NB4 (cell line): ENCODE measurements around the gene FBXW5.

ENCODE experiments used
- POLR2A ChIP-seq: IDR thresholded peaks from 2 replicates; pipeline ENCODE4 v1.6.1; 2011; ENCODE audit warnings: mild to moderate bottlenecking; ENCODE audit not compliant: insufficient read length; ENCODE audit errors: extremely low read depth
- TF ChIP-seq, protein P1 (sequence below): IDR thresholded peaks from one replicate; pipeline ENCODE4 v1.5.1; 2012; ENCODE audit warnings: low read depth, low read length
- TF ChIP-seq, protein P2 (sequence below): IDR thresholded peaks from 2 replicates; pipeline ENCODE4 v1.6.1; 2011; ENCODE audit warnings: low read depth, low read length

GRCh38 chr9:136965771-136966484, 21.4 kb upstream of the FBXW5 start:
- TF ChIP-seq, protein P1, sequence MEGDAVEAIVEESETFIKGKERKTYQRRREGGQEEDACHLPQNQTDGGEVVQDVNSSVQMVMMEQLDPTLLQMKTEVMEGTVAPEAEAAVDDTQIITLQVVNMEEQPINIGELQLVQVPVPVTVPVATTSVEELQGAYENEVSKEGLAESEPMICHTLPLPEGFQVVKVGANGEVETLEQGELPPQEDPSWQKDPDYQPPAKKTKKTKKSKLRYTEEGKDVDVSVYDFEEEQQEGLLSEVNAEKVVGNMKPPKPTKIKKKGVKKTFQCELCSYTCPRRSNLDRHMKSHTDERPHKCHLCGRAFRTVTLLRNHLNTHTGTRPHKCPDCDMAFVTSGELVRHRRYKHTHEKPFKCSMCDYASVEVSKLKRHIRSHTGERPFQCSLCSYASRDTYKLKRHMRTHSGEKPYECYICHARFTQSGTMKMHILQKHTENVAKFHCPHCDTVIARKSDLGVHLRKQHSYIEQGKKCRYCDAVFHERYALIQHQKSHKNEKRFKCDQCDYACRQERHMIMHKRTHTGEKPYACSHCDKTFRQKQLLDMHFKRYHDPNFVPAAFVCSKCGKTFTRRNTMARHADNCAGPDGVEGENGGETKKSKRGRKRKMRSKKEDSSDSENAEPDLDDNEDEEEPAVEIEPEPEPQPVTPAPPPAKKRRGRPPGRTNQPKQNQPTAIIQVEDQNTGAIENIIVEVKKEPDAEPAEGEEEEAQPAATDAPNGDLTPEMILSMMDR: no peak
- TF ChIP-seq POLR2A: no peak
- TF ChIP-seq, protein P2, sequence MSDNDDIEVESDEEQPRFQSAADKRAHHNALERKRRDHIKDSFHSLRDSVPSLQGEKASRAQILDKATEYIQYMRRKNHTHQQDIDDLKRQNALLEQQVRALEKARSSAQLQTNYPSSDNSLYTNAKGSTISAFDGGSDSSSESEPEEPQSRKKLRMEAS: no peak
